ENCODE measurements around the gene CCDC174. TPM values are rescaled to one million over a fixed set of nuclear protein-coding genes. Genes with fewer than 3 reads are reported as not detected.

Gene CCDC174
- total RNA-seq, 1 experiment from 2014 or later = 28.7 TPM

GRCh38 chr3:14625443-14625842, 26.1 kb upstream of the CCDC174 start:
- CTCF ChIA-PET = interaction anchor here (1.0 kb wide), 1 partner anchor 116 kb away, joined by 4 read pairs; no protein-coding TSS in a partner anchor
- Mint-ChIP-seq H3K4me1 (ENCODE audit: insufficient read depth, unreplicated experiment) (no peaks in the 10 kb centered on the region), H3K27ac (ENCODE audit: low read depth, unreplicated experiment) (no peak overlapping the region)

GRCh38 chr3:14627815-14628214, 23.7 kb upstream of the CCDC174 start:
- TF ChIP-seq CTCF (IDR thresholded peaks at IDR 0.05; ENCODE audit: unreplicated experiment) = no peak
- intact Hi-C loops (cut with micrococcal nuclease) = no loop called here
- ChIA-PET POLR2A (no interaction called here), CTCF (no interaction called here)
- Mint-ChIP-seq H3K4me1 (ENCODE audit: insufficient read depth, unreplicated experiment) (no peaks in the 10 kb centered on the region), H3K36me3 (ENCODE audit: insufficient read depth, unreplicated experiment) (no peaks in the 10 kb centered on the region), H3K27ac (ENCODE audit: low read depth, unreplicated experiment) (no peak overlapping the region), H3K9me3 (ENCODE audit: unreplicated experiment) (no peaks in the 10 kb centered on the region), H3K4me3 (ENCODE audit: unreplicated experiment) (no peak overlapping the region), H3K27me3 (ENCODE audit: insufficient read depth, unreplicated experiment) (peaks cover 10% of the 10 kb centered on the region)
- BruUV-seq (replicated peaks) = no TSS peak
- no peak for DNase-seq (ENCODE audit: unreplicated experiment)

More at GRCh38 chr3:14625443-14625842, 26.1 kb upstream of the CCDC174 start:
- no peak for DNase-seq (ENCODE audit: unreplicated experiment)
- intact Hi-C loops (cut with micrococcal nuclease) = no loop called here
- no peak for TF ChIP-seq CTCF (IDR thresholded peaks at IDR 0.05; ENCODE audit: unreplicated experiment)
- POLR2A ChIA-PET = no interaction called here
- no TSS peak for BruUV-seq (replicated peaks)
- H3K36me3 Mint-ChIP-seq (ENCODE audit: insufficient read depth, unreplicated experiment) = no peaks in the 10 kb centered on the region
- peaks cover 13% of the 10 kb centered on the region for H3K27me3 Mint-ChIP-seq (ENCODE audit: insufficient read depth, unreplicated experiment)
- no peak overlapping the region for H3K4me3 Mint-ChIP-seq (ENCODE audit: unreplicated experiment)
- H3K9me3 Mint-ChIP-seq (ENCODE audit: unreplicated experiment) = no peaks in the 10 kb centered on the region

- H3K27me3 Mint-ChIP-seq (ENCODE audit: insufficient read depth, unreplicated experiment) = peaks cover 4% of the 10 kb centered on the region
- no peak overlapping the region for H3K4me3 Mint-ChIP-seq (ENCODE audit: unreplicated experiment)
- BruUV-seq (replicated peaks) = no TSS peak
- no peak for DNase-seq (ENCODE audit: unreplicated experiment)
- intact Hi-C loops (cut with micrococcal nuclease) = no loop called here
- ChIA-PET CTCF (no interaction called here), POLR2A (no interaction called here)
- no peak overlapping the region for H3K27ac Mint-ChIP-seq (ENCODE audit: low read depth, unreplicated experiment)
- no peaks in the 10 kb centered on the region for H3K36me3 Mint-ChIP-seq (ENCODE audit: insufficient read depth, unreplicated experiment)
- no peaks in the 10 kb centered on the region for H3K4me1 Mint-ChIP-seq (ENCODE audit: insufficient read depth, unreplicated experiment)
- no peak for TF ChIP-seq CTCF (IDR thresholded peaks at IDR 0.05; ENCODE audit: unreplicated experiment)
- no peaks in the 10 kb centered on the region for H3K9me3 Mint-ChIP-seq (ENCODE audit: unreplicated experiment)
Measured at GRCh38 chr3:14628406-14628805, 23.2 kb upstream of the CCDC174 start.

- no TSS peak for BruUV-seq (replicated peaks)
- POLR2A ChIA-PET = no interaction called here
- DNase-seq (ENCODE audit: unreplicated experiment) = no peak
- H3K27me3 Mint-ChIP-seq (ENCODE audit: insufficient read depth, unreplicated experiment) = no peaks in the 10 kb centered on the region
- no peaks in the 10 kb centered on the region for H3K36me3 Mint-ChIP-seq (ENCODE audit: insufficient read depth, unreplicated experiment)
- intact Hi-C loops (cut with micrococcal nuclease) = loop anchor here (5.0 kb wide), 1 partner anchor 152 kb away; no protein-coding TSS in a partner anchor
- no peaks in the 10 kb centered on the region for H3K9me3 Mint-ChIP-seq (ENCODE audit: unreplicated experiment)
- H3K4me3 Mint-ChIP-seq (ENCODE audit: unreplicated experiment) = no peak overlapping the region
- no peak overlapping the region for H3K27ac Mint-ChIP-seq (ENCODE audit: low read depth, unreplicated experiment)
- H3K4me1 Mint-ChIP-seq (ENCODE audit: insufficient read depth, unreplicated experiment) = no peaks in the 10 kb centered on the region
- CTCF ChIA-PET = interaction anchor here (0.6 kb wide), 1 partner anchor 17 kb away, joined by 3 read pairs; no protein-coding TSS in a partner anchor
- no peak for TF ChIP-seq CTCF (IDR thresholded peaks at IDR 0.05; ENCODE audit: unreplicated experiment)
Measured at GRCh38 chr3:14630404-14631100, 21.0 kb upstream of the CCDC174 start.

All from MCF 10A (cell line).